SK-N-SH (cell line): Measurements from ENCODE around the gene LAMA4. TPM values are rescaled to one million over a fixed set of nuclear protein-coding genes. Genes with fewer than 3 reads are reported as not detected.

Source experiments
- CTCF ChIA-PET: fragments of 300-600, 350-600 bp; formaldehyde crosslinking; extraction: SDS; loops from one replicate; lab custom pipeline; 2021; lab: Yijun Ruan, JAX
- POLR2A ChIA-PET: fragments of 350-600 bp; sonication (Branson Sonifier 250); formaldehyde crosslinking; extraction: SDS; loops from one replicate; lab custom pipeline; 2020; ENCODE audit warnings: antibody characterized with exemption, inconsistent platforms; lab: Yijun Ruan, JAX
- DNase-seq: peaks from one replicate; pipeline ENCODE4 v3.0.0; 2012
- H2AFZ ChIP-seq: fragments of 200-600 bp; sonication (generic); 2 replicates; pipeline ENCODE4 v1.8.1; 2016; ENCODE audit warnings: antibody characterized with exemption, mild to moderate bottlenecking, low read depth
- H3F3A ChIP-seq: fragments of 200-600 bp; sonication (generic); replicated peaks from 2 replicates; pipeline ENCODE3; 2016; ENCODE audit warnings: antibody characterized with exemption, mild to moderate bottlenecking; ENCODE audit not compliant: insufficient read depth
- H3K27ac ChIP-seq, 2 experiments: fragments of 200-500 bp in 1 of 2; fragments of 200-600 bp in 1 of 2; sonication (Bioruptor generic) in 1 of 2; sonication (generic), shearing (Covaris generic) in 1 of 2; 2 replicates each; pipeline versions ENCODE4 v1.5.1 to v1.6.1; 2014 to 2016; ENCODE audit warnings: low read depth in 2 of 2, inconsistent platforms in 1 of 2, low read length in 1 of 2, mild to moderate bottlenecking in 1 of 2, mixed read lengths in 1 of 2
- H3K27me3 ChIP-seq: fragments of 200-600 bp; sonication (generic), shearing (Covaris generic); 2 replicates; pipeline ENCODE4 v1.6.1; 2016; ENCODE audit warnings: mixed run types; ENCODE audit not compliant: insufficient read depth
- H3K36me3 ChIP-seq, 2 experiments: fragments of 200-500 bp in 1 of 2; fragments of 200-600 bp in 1 of 2; sonication (Bioruptor generic) in 1 of 2; sonication (generic) in 1 of 2; replicated peaks in 1 of 2; 2 replicates each; pipeline versions ENCODE3 to v1.5.1; 2014 to 2016; ENCODE audit warnings: low read length in 1 of 2, mild to moderate bottlenecking in 1 of 2; ENCODE audit not compliant: insufficient read depth in 2 of 2, control insufficient read depth in 1 of 2
- H3K4me1 ChIP-seq, 2 experiments: fragments of 200-500 bp in 1 of 2; fragments of 200-600 bp in 1 of 2; sonication (Bioruptor generic) in 1 of 2; sonication (generic), shearing (Covaris generic) in 1 of 2; 2 replicates each; pipeline versions ENCODE4 v1.5.1 to v1.6.1; 2014 to 2016; ENCODE audit warnings: low read depth in 1 of 2, low read length in 1 of 2, mixed run types in 1 of 2; ENCODE audit not compliant: insufficient read depth in 2 of 2, control insufficient read depth in 1 of 2
- H3K4me2 ChIP-seq: fragments of 200-600 bp; sonication (generic), shearing (Covaris generic); 2 replicates; pipeline ENCODE4 v1.6.1; 2017; ENCODE audit warnings: mixed run types
- H3K4me3 ChIP-seq, 2 experiments: fragments of 200-500 bp in 1 of 2; fragments of 200-600 bp in 1 of 2; sonication (Bioruptor generic) in 1 of 2; sonication (generic), shearing (Covaris generic) in 1 of 2; 2 replicates each; pipeline versions ENCODE4 v1.5.1 to v1.8.1; 2014 to 2016; ENCODE audit warnings: low read depth in 2 of 2, inconsistent platforms in 1 of 2, low read length in 1 of 2, mild to moderate bottlenecking in 1 of 2, mixed read lengths in 1 of 2, moderate library complexity in 1 of 2
- H3K79me2 ChIP-seq: fragments of 200-600 bp; sonication (generic); 2 replicates; pipeline ENCODE4 v1.8.1; 2017; ENCODE audit warnings: mild to moderate bottlenecking; ENCODE audit not compliant: insufficient read depth
- H3K9ac ChIP-seq: fragments of 200-600 bp; sonication (generic); 2 replicates; pipeline ENCODE4 v1.6.1; 2017; ENCODE audit warnings: mixed run types
- H3K9me2 ChIP-seq: fragments of 200-600 bp; sonication (generic); 2 replicates; pipeline ENCODE4 v1.6.1; 2017; ENCODE audit warnings: mixed run types
- H3K9me3 ChIP-seq: fragments of 200-600 bp; sonication (generic); 2 replicates; pipeline ENCODE4 v1.6.1; 2017; ENCODE audit warnings: mixed run types, mild to moderate bottlenecking, moderate library complexity
- H4K20me1 ChIP-seq: fragments of 200-600 bp; sonication (generic); 2 replicates; pipeline ENCODE4 v1.6.1; 2017; ENCODE audit warnings: mild to moderate bottlenecking, mixed run types; ENCODE audit not compliant: insufficient read depth
- ELF1 ChIP-seq: IDR thresholded peaks from 2 replicates; pipeline ENCODE4 v1.4.0; 2012
- EP300 ChIP-seq, 2 experiments: IDR thresholded peaks; 2 replicates each; pipeline versions ENCODE4 v1.4.0 to v1.6.1; 2012; ENCODE audit warnings: borderline replicate concordance in 1 of 2, low read depth in 1 of 2, low read length in 1 of 2
- FOSL2 ChIP-seq: IDR thresholded peaks from 2 replicates; pipeline ENCODE4 v1.4.0; 2012; ENCODE audit warnings: low read depth, mild to moderate bottlenecking, moderate library complexity, borderline replicate concordance
- JUND ChIP-seq: IDR thresholded peaks from 2 replicates; pipeline ENCODE4 v1.4.0; 2012
- MEF2A ChIP-seq: IDR thresholded peaks from 2 replicates; pipeline ENCODE4 v1.4.0; 2012; ENCODE audit warnings: low read depth, borderline replicate concordance
- NFIC ChIP-seq: IDR thresholded peaks from 2 replicates; pipeline ENCODE4 v1.4.0; 2012; ENCODE audit warnings: borderline replicate concordance
- NRF1 ChIP-seq: IDR thresholded peaks from 2 replicates; pipeline ENCODE4 v1.6.1; 2012; ENCODE audit warnings: low read depth, mild to moderate bottlenecking, low read length
- POLR2AphosphoS5 ChIP-seq: IDR thresholded peaks from 2 replicates; pipeline ENCODE4 v1.6.1; 2012; ENCODE audit warnings: low read depth, low read length
- RFX5 ChIP-seq: IDR thresholded peaks from 2 replicates; pipeline ENCODE4 v1.6.1; 2012; ENCODE audit warnings: mild to moderate bottlenecking, improper control_type of control experiment, low read length
- RXRA ChIP-seq: IDR thresholded peaks from 2 replicates; pipeline ENCODE4 v1.4.0; 2012; ENCODE audit warnings: low read depth, mild to moderate bottlenecking, borderline replicate concordance
- TCF12 ChIP-seq: IDR thresholded peaks from 2 replicates; pipeline ENCODE4 v1.4.0; 2012
- TEAD4 ChIP-seq: IDR thresholded peaks from 2 replicates; pipeline ENCODE4 v1.4.0; 2012; ENCODE audit warnings: mild to moderate bottlenecking, borderline replicate concordance; ENCODE audit not compliant: insufficient read depth
- YY1 ChIP-seq: IDR thresholded peaks from 2 replicates; pipeline ENCODE4 v1.4.0; 2012; ENCODE audit warnings: low read depth, mild to moderate bottlenecking
- WGBS: methylation state at CpG from one replicate; pipeline ENCODE4 v1.1.6; 2017; ENCODE audit warnings: low lambda C conversion rate; 5-methylcytosine and 5-hydroxymethylcytosine counted together
- polyA plus RNA-seq, 3 experiments: library from polyadenylated mRNA; depleted of rRNA; stranded (reverse); fragments of >200 nt; gene quantifications; 2 replicates each; pipeline ENCODE4 v1.2.3, GENCODE V29; 2012
- TF ChIP-seq, protein P1 (sequence below): IDR thresholded peaks from 2 replicates; pipeline ENCODE4; 2012
- TF ChIP-seq, protein P2 (sequence below): fragments of 200-600 bp; sonication (generic); IDR thresholded peaks from 2 replicates; pipeline ENCODE4 v1.6.1; 2017; ENCODE audit warnings: antibody characterized with exemption, mild to moderate bottlenecking, moderate library complexity
- TF ChIP-seq, protein P3 (sequence below): IDR thresholded peaks from 2 replicates; pipeline ENCODE4 v1.4.0; 2012; ENCODE audit warnings: low read depth, borderline replicate concordance

Gene LAMA4
- polyA plus RNA-seq, 1 of the 3 experiments (the other 2 are of a cell fraction) = 9.4 TPM

DNA sequence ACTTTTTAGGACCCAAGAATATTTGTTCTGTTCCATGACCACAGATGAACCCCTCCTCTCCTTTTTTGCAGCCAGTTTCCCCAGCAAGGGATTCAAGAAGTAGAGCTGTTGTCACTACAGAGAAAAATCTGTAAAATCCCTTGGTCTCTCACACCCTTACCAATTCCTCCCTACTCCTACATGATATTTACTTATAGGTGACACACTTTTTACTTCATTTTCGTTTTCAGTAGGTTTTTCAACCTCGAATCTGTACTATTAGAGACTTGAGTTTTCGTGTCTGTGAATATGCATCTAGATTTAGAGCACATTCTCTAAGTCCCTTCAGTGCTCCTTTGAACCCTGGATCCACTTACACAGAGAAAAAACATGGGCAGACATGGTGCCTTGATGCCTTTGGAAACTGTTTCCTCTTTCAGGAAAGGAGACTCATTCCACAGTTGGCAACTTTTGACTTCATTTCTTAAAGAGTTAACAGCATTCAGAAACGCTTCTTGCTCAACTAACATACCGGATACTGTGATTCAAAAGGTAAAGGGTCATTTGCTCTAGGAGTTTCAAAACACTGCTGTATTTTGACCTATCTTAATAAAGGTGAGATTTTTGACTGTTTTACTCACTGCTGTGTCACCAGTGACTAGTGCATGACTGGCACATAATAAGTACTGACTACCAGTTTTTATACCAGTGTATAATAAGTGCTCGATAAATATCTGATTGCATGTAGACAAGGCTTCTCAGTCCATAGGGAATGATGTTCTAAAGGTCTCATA is 50.6 kb downstream of the LAMA4 start:
- peaks cover 16% of the 10 kb centered on the region for H3F3A ChIP-seq
- H3K4me1 ChIP-seq = peaks cover 25 to 33% of the 10 kb centered on the region in 2 experiments
- peaks cover 0 to 4% of the 10 kb centered on the region in 2 experiments for H3K36me3 ChIP-seq
- H3K9ac ChIP-seq = peak overlapping the region; percentile 21; the same call in 1 of the 2 replicates
- peak overlapping the region; percentile 2; the same call in 1 of the 2 replicates for H3K4me2 ChIP-seq
- H2AFZ ChIP-seq = peak overlapping the region; percentile 47
- DNase-seq = no peak
- no peaks in the 10 kb centered on the region for H4K20me1 ChIP-seq
- peak overlapping the region; percentile 76 to 95 for H3K27ac ChIP-seq
- H3K27me3 ChIP-seq = no peaks in the 10 kb centered on the region
- POLR2A ChIA-PET = no interaction called here
- CTCF ChIA-PET = interaction anchor here (1.1 to 1.7 kb wide), 3 partner anchors 11 to 66 kb away, joined by 3 to 5 read pairs (median 4); no protein-coding TSS in a partner anchor
- H3K9me3 ChIP-seq = no peaks in the 10 kb centered on the region
- no peaks in the 10 kb centered on the region for H3K9me2 ChIP-seq
- TF ChIP-seq, protein P1, sequence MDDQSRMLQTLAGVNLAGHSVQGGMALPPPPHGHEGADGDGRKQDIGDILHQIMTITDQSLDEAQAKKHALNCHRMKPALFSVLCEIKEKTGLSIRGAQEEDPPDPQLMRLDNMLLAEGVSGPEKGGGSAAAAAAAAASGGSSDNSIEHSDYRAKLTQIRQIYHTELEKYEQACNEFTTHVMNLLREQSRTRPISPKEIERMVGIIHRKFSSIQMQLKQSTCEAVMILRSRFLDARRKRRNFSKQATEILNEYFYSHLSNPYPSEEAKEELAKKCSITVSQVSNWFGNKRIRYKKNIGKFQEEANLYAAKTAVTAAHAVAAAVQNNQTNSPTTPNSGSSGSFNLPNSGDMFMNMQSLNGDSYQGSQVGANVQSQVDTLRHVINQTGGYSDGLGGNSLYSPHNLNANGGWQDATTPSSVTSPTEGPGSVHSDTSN = peak; percentile 66
- TF ChIP-seq, protein P2, sequence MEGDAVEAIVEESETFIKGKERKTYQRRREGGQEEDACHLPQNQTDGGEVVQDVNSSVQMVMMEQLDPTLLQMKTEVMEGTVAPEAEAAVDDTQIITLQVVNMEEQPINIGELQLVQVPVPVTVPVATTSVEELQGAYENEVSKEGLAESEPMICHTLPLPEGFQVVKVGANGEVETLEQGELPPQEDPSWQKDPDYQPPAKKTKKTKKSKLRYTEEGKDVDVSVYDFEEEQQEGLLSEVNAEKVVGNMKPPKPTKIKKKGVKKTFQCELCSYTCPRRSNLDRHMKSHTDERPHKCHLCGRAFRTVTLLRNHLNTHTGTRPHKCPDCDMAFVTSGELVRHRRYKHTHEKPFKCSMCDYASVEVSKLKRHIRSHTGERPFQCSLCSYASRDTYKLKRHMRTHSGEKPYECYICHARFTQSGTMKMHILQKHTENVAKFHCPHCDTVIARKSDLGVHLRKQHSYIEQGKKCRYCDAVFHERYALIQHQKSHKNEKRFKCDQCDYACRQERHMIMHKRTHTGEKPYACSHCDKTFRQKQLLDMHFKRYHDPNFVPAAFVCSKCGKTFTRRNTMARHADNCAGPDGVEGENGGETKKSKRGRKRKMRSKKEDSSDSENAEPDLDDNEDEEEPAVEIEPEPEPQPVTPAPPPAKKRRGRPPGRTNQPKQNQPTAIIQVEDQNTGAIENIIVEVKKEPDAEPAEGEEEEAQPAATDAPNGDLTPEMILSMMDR = no peak
- TF ChIP-seq YY1 (no peak), JUND (peak; percentile 61), POLR2AphosphoS5 (peak; percentile 15; the same call in 1 of the 2 replicates), RFX5 (no peak), MEF2A (peak; percentile 48; the same call in 1 of the 2 replicates), FOSL2 (peak; percentile 87), RXRA (peak; percentile 91; the same call in 1 of the 2 replicates), ELF1 (no peak), NRF1 (no peak), EP300 (IDR thresholded peaks at IDR 0.05; ENCODE audit: borderline replicate concordance in 1 of 2, low read depth in 1 of 2, low read length in 1 of 2) (peak in 1 of 2 experiments; percentile 73; a peak in 2 of 4 replicates), TEAD4 (0 out of 2 replicates have a peak, but pooled peaks have one; percentile 49), TCF12 (peak; percentile 68), NFIC (peak; percentile 53; the same call in 1 of the 2 replicates)
- TF ChIP-seq, protein P3, sequence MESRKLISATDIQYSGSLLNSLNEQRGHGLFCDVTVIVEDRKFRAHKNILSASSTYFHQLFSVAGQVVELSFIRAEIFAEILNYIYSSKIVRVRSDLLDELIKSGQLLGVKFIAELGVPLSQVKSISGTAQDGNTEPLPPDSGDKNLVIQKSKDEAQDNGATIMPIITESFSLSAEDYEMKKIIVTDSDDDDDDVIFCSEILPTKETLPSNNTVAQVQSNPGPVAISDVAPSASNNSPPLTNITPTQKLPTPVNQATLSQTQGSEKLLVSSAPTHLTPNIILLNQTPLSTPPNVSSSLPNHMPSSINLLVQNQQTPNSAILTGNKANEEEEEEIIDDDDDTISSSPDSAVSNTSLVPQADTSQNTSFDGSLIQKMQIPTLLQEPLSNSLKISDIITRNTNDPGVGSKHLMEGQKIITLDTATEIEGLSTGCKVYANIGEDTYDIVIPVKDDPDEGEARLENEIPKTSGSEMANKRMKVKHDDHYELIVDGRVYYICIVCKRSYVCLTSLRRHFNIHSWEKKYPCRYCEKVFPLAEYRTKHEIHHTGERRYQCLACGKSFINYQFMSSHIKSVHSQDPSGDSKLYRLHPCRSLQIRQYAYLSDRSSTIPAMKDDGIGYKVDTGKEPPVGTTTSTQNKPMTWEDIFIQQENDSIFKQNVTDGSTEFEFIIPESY = 0 out of 2 replicates have a peak, but pooled peaks have one; percentile 24
- H3K4me3 ChIP-seq = no peak overlapping the region
- H3K79me2 ChIP-seq = no peaks in the 10 kb centered on the region
- 28% methylated on average over 6 of the region's 6 CpGs for WGBS
